Peyer's patch (tissue), 4 donors: ENCODE results near the gene MTG1. TPM values are rescaled to one million over a fixed set of nuclear protein-coding genes. Genes with fewer than 3 reads are reported as not detected.
A peak's percentile ranks its signal among the peaks of the same experiment; 100 is the strongest.

Source experiments
- DNase-seq, 3 donors: peaks; one replicate each; pipeline ENCODE4 v3.0.0-alpha.2; 2017 to 2019
- H3K27ac ChIP-seq, 4 donors: fragments of 200-600 bp; sonication (generic); one replicate each; pipeline ENCODE4 v1.5.1; 2016 to 2019
- H3K27me3 ChIP-seq, 2 donors: fragments of 200-600 bp; sonication (generic); one replicate each; pipeline ENCODE4 v1.5.1; 2019
- H3K36me3 ChIP-seq, 3 donors: fragments of 200-600 bp; sonication (generic); one replicate each; pipeline ENCODE4 v1.5.1; 2016 to 2019
- H3K4me1 ChIP-seq, 4 donors: fragments of 200-600 bp; sonication (generic); one replicate each; pipeline ENCODE4 v1.5.1; 2016 to 2019
- H3K4me3 ChIP-seq, 4 donors: fragments of 200-600 bp; sonication (generic); 1 replicate in 3 of 4; 2 replicates in 1 of 4; pipeline ENCODE4 v1.5.1; 2016 to 2019; ENCODE audit warnings: mild to moderate bottlenecking in 1 of 4
- H3K9me3 ChIP-seq, 4 donors: fragments of 200-600 bp; sonication (generic); one replicate each; pipeline ENCODE4 v1.5.1; 2016 to 2019; ENCODE audit warnings: mild to moderate bottlenecking in 1 of 4
- POLR2A ChIP-seq, 2 donors: fragments of 450-650 bp; IDR thresholded peaks; one replicate each; pipeline ENCODE4 v1.5.1; 2017; ENCODE audit warnings: antibody characterized with exemption in 2 of 2, mild to moderate bottlenecking in 2 of 2, moderate library complexity in 2 of 2
- total RNA-seq, 4 donors: library from RNA; depleted of rRNA; stranded (reverse); fragments of >200 nt; gene quantifications; one replicate each; pipeline ENCODE4 v1.1.0, GENCODE V29; 2016
- TF ChIP-seq, protein P1 (sequence below), 6 experiments: fragments of 450-650 bp in 4 of 6; fragments of 200-600 bp in 2 of 6; sonication (generic) in 1 of 6; IDR thresholded peaks; one replicate each; pipeline ENCODE4 v1.5.1; 2017 to 2019; ENCODE audit warnings: antibody characterized with exemption in 6 of 6, mild to moderate bottlenecking in 3 of 6, moderate library complexity in 1 of 6

MTG1 gene
- total RNA-seq, 4 donors from 2014 or later, result 44.7 to 110 (median 103) TPM

DNA sequence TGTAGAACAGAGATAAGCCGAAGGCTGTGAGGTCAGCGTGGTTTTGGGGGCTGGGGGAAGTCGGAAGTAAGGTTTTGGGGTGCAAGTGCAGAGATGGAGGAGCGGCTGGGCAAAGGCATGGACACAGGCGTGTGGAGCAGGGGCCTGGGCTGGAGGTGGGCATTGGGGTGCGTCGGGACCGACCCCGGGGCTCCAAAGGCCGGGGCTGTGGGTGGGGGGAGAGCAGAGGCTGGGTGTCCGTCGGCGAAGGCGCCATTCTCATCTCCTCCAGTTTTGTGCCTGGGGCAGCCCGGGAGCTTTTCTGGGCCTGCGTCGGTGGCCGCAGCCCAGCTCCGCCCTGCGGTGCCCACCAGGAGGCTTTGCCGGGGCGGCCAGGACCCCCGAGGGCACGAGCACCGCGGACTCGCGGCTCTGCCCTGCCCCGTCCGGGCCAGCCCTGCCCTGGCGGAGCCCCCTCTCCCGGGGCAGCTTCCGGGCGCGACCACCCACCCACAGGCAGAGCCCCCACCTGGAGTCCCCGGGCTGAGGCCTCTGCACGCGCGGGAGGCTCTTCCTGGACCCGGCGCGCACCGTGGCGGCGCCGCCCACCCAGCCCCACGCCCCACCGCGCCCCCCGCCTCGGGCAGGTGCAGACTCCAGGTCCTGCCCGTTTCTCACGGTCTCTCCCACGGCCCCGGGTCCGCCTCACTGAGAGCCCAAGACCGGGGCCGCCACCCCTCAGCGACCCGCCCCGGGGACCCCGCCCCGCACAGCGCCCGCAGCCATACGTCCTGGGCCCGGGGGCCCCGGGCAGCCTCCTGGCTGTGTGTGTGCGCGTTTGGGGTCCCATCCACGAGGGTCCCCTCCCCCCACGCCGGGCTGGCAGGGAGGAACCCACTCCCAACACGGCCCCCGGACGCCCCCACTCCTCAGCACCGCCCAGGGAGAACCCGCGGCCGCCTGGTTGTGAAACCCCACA is 52.1 kb downstream of the MTG1 start:
- Histone ChIP-seq H3K9me3 (peaks cover 0 to 22% (median 4%) of the 10 kb centered on the region in 4 donors), H3K4me1 (no peaks in the 10 kb centered on the region), H3K4me3 (no peak overlapping the region), H3K27me3 (no peaks in the 10 kb centered on the region), H3K27ac (no peak overlapping the region), H3K36me3 (no peaks in the 10 kb centered on the region)
- TF ChIP-seq, protein P1, sequence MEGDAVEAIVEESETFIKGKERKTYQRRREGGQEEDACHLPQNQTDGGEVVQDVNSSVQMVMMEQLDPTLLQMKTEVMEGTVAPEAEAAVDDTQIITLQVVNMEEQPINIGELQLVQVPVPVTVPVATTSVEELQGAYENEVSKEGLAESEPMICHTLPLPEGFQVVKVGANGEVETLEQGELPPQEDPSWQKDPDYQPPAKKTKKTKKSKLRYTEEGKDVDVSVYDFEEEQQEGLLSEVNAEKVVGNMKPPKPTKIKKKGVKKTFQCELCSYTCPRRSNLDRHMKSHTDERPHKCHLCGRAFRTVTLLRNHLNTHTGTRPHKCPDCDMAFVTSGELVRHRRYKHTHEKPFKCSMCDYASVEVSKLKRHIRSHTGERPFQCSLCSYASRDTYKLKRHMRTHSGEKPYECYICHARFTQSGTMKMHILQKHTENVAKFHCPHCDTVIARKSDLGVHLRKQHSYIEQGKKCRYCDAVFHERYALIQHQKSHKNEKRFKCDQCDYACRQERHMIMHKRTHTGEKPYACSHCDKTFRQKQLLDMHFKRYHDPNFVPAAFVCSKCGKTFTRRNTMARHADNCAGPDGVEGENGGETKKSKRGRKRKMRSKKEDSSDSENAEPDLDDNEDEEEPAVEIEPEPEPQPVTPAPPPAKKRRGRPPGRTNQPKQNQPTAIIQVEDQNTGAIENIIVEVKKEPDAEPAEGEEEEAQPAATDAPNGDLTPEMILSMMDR (IDR thresholded peaks at IDR 0.05), result no peak
- TF ChIP-seq POLR2A (IDR thresholded peaks at IDR 0.05), result no peak
- peak in 1 of 3 donors; percentile 2 for DNase-seq

DNA sequence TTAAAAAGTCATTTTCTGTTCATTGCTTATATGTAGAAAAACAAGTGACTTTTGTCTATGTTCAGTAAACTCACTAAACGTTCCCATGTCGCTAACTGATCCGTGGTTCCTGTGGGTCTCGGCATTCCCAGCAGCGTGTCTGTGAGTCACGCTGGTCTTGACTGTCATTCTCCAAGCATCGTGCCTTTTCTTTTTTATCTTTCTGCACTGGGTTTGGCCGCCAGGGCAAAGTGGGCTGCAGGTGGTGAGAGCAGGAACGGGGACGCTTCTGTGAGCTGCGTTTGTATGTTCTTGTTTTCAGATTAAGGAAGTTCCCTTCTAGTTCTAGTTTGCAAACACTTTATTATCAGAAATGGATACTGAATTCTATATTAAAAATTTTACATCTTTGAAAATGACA is 53.0 kb downstream of the MTG1 start:
- no peak for DNase-seq
- no peak overlapping the region for H3K4me3 ChIP-seq
- no peaks in the 10 kb centered on the region for H3K27me3 ChIP-seq
- peaks cover 0 to 22% (median 4%) of the 10 kb centered on the region in 4 donors for H3K9me3 ChIP-seq
- no peaks in the 10 kb centered on the region for H3K36me3 ChIP-seq
- TF ChIP-seq, protein P1 (IDR thresholded peaks at IDR 0.05), result no peak
- no peak for TF ChIP-seq POLR2A (IDR thresholded peaks at IDR 0.05)
- no peak overlapping the region for H3K27ac ChIP-seq
- H3K4me1 ChIP-seq, result no peaks in the 10 kb centered on the region

DNA sequence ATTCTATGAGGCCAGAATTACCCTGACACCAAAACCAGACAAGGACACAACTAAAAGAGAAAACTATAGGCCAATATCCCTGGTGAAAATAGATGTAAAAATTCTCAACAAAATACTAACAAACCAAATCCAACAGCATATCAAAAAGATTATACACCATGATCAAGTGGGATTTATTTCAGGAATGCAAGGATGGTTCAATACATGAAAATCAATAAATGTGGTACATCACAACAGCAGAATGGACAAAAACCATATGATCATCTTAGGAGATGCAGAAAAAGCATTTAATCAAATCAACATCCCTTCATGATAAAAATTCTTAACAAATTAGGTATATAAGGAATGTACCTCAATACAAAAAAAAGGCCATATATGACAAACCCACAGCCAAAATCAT is 54.2 kb downstream of the MTG1 start:
- Histone ChIP-seq H3K4me3 (no peak overlapping the region), H3K36me3 (no peaks in the 10 kb centered on the region), H3K27me3 (no peaks in the 10 kb centered on the region), H3K27ac (no peak overlapping the region), H3K4me1 (no peaks in the 10 kb centered on the region), H3K9me3 (peaks cover 0 to 22% (median 4%) of the 10 kb centered on the region in 4 donors)
- DNase-seq, result no peak
- TF ChIP-seq, protein P1 (IDR thresholded peaks at IDR 0.05), result no peak
- no peak for TF ChIP-seq POLR2A (IDR thresholded peaks at IDR 0.05)

DNA sequence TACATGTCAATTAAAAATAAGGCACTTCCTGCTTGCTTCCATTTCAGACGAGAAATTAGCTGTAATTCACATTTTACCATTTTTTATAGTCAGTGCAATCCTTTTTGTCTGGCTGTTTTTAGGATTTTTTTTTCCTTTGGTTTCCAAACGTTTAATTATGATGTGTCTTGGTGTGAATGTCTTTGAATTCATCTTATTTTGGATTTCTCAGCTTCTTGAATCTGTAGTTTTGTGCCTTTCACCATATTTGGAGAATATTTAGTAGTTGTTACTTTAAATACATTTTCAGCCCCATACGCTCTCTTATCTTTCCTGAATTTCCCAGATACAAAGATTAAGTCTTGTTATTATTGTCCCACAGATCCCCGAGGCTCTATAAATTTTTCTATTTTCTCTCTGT is 57.4 kb downstream of the MTG1 start:
- H3K4me1 ChIP-seq, result no peaks in the 10 kb centered on the region
- no peak for DNase-seq
- no peaks in the 10 kb centered on the region for H3K36me3 ChIP-seq
- no peak overlapping the region for H3K4me3 ChIP-seq
- TF ChIP-seq POLR2A (IDR thresholded peaks at IDR 0.05), result no peak
- TF ChIP-seq, protein P1 (IDR thresholded peaks at IDR 0.05), result no peak
- peaks cover 0 to 15% (median 1%) of the 10 kb centered on the region in 4 donors for H3K9me3 ChIP-seq
- no peak overlapping the region for H3K27ac ChIP-seq
- H3K27me3 ChIP-seq, result no peaks in the 10 kb centered on the region

DNA sequence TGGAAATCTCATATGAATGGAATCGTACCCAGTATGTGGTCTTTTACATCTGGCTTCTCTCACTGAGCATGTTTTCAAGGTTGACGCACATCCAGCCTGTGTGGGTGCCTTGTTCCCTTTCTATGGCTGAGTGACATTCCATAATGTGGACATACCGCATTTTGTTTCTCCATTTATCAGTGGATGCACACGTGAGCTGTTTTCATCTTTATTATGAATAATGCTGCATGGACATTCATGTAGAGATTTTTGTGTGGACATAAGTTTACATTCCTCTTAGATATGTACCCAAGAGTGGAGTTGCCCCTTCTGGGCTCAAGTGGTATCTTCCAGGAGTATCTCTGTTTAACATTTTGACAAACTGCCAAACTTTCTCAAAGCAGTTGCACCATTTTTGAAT is 58.5 kb downstream of the MTG1 start:
- Histone ChIP-seq H3K27ac (no peak overlapping the region), H3K27me3 (no peaks in the 10 kb centered on the region), H3K4me1 (no peaks in the 10 kb centered on the region), H3K4me3 (no peak overlapping the region), H3K9me3 (peaks cover 0 to 6% (median 0%) of the 10 kb centered on the region in 4 donors), H3K36me3 (no peaks in the 10 kb centered on the region)
- TF ChIP-seq, protein P1 (IDR thresholded peaks at IDR 0.05), result no peak
- no peak for TF ChIP-seq POLR2A (IDR thresholded peaks at IDR 0.05)
- no peak for DNase-seq
